Mesothelial cell of epicardium (in vitro differentiated cells): ENCODE data around the gene REELD1. TPM values are rescaled to one million over a fixed set of nuclear protein-coding genes. Genes with fewer than 3 reads are reported as not detected.

ENCODE experiments used
- DNase-seq, 2 experiments: peaks; one replicate each; pipeline ENCODE4 v3.0.0; 2021; ENCODE audit warnings: low spot score in 2 of 2; ENCODE audit not compliant: unreplicated experiment in 2 of 2
- H3K27ac Mint-ChIP-seq: 2 replicates; pipeline ENCODE4 v1.8.0; 2021; ENCODE audit warnings: mixed read lengths
- H3K27me3 Mint-ChIP-seq: 2 replicates; pipeline ENCODE4 v1.8.0; 2021; ENCODE audit warnings: low read depth, mixed read lengths
- H3K36me3 Mint-ChIP-seq: 2 replicates; pipeline ENCODE4 v1.8.0; 2021; ENCODE audit warnings: mixed read lengths
- H3K4me1 Mint-ChIP-seq: 2 replicates; pipeline ENCODE4 v1.8.0; 2021; ENCODE audit warnings: mixed read lengths
- H3K4me3 Mint-ChIP-seq: 2 replicates; pipeline ENCODE4 v1.8.0; 2021; ENCODE audit warnings: mild to moderate bottlenecking, moderate library complexity, mixed read lengths
- H3K9me3 Mint-ChIP-seq: 2 replicates; pipeline ENCODE4 v1.8.0; 2021; ENCODE audit warnings: mixed read lengths
- total RNA-seq: library from RNA; stranded (reverse); gene quantifications from 3 replicates; pipeline ENCODE4 v1.2.1, GENCODE V29; 2021
- TF ChIP-seq, protein P1 (sequence below): fragments of 200-600 bp; sonication (generic); IDR thresholded peaks from one replicate; pipeline ENCODE4 v1.5.0; 2021; ENCODE audit warnings: antibody characterized with exemption; ENCODE audit not compliant: unreplicated experiment

REELD1 gene
- total RNA-seq, 1 donor from 2014 or later = 0.13 TPM

DNA sequence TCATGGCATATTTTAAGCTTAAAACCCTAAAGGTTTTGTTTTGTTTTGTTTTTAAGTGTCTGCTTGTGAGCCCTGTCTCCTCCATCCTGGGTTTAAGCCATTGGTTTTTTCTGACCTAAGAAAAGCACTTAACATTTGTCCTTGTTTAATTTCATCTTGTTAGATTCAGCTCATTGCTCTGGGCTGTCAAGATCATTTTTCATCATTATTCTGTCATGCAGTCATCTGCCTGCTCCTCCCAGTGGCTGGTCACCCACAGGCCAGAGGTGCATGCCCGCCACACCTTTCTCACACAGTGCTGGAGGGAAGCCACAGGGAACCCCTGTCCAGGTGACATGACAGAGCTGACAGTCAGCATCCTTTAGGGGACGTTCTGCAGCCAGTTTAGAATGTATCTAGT is 11.7 kb upstream of the REELD1 start:
- H3K36me3 Mint-ChIP-seq = peaks cover 5% of the 10 kb centered on the region
- peaks cover 6% of the 10 kb centered on the region for H3K27me3 Mint-ChIP-seq
- DNase-seq = no peak
- TF ChIP-seq, protein P1, sequence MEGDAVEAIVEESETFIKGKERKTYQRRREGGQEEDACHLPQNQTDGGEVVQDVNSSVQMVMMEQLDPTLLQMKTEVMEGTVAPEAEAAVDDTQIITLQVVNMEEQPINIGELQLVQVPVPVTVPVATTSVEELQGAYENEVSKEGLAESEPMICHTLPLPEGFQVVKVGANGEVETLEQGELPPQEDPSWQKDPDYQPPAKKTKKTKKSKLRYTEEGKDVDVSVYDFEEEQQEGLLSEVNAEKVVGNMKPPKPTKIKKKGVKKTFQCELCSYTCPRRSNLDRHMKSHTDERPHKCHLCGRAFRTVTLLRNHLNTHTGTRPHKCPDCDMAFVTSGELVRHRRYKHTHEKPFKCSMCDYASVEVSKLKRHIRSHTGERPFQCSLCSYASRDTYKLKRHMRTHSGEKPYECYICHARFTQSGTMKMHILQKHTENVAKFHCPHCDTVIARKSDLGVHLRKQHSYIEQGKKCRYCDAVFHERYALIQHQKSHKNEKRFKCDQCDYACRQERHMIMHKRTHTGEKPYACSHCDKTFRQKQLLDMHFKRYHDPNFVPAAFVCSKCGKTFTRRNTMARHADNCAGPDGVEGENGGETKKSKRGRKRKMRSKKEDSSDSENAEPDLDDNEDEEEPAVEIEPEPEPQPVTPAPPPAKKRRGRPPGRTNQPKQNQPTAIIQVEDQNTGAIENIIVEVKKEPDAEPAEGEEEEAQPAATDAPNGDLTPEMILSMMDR = no peak
- no peak overlapping the region for H3K4me3 Mint-ChIP-seq
- peaks cover 18% of the 10 kb centered on the region for H3K9me3 Mint-ChIP-seq
- no peak overlapping the region for H3K27ac Mint-ChIP-seq
- no peaks in the 10 kb centered on the region for H3K4me1 Mint-ChIP-seq

DNA sequence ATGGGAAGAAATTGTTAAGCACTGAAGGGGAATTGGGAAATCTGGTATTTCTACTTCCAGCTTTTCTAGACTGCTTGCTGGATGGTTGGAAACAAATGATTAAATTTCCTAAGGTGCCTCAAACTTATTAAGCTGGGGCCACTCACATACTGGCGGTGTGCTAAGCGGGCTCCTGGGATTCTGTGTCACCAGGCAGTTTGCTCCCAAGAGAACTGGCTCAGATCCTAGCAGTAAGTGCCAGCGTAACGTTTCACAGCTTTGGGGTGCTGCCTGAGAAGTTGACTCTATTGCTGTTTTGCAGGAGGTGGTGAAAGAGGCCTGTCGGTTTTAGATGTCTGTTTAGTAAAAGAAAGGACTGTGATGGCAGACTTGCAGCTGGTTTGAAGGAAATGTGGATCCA is 6.9 kb upstream of the REELD1 start:
- Mint-ChIP-seq H3K36me3 (peaks cover 5% of the 10 kb centered on the region), H3K4me1 (no peaks in the 10 kb centered on the region), H3K4me3 (no peak overlapping the region), H3K9me3 (peaks cover 10% of the 10 kb centered on the region), H3K27ac (no peak overlapping the region), H3K27me3 (peaks cover 29% of the 10 kb centered on the region)
- TF ChIP-seq, protein P1 = no peak
- no peak for DNase-seq

DNA sequence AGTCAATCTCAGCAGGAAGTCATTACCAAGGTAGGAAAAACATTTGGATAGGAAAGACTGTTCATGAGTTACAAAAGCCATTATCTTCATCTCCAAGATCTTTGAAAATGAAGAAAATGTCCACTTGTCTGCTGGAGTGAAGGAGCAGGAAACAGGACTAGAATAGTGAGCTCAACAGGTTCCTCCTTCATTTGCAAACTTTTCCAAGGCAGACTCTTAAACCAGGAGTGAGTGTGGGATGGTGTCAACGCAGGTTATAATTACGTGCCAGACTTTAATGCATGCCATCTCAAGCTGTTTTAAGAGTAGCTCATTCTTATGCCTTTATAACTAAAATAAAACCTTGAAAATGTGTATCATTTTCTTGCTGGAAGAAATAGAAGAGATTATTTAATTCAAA is 3.4 kb upstream of the REELD1 start:
- no peak overlapping the region for H3K4me3 Mint-ChIP-seq
- no peak overlapping the region for H3K27ac Mint-ChIP-seq
- no peak for DNase-seq
- H3K36me3 Mint-ChIP-seq = no peaks in the 10 kb centered on the region
- H3K9me3 Mint-ChIP-seq = no peaks in the 10 kb centered on the region
- H3K4me1 Mint-ChIP-seq = no peaks in the 10 kb centered on the region
- TF ChIP-seq, protein P1 = no peak
- peaks cover 45% of the 10 kb centered on the region for H3K27me3 Mint-ChIP-seq

DNA sequence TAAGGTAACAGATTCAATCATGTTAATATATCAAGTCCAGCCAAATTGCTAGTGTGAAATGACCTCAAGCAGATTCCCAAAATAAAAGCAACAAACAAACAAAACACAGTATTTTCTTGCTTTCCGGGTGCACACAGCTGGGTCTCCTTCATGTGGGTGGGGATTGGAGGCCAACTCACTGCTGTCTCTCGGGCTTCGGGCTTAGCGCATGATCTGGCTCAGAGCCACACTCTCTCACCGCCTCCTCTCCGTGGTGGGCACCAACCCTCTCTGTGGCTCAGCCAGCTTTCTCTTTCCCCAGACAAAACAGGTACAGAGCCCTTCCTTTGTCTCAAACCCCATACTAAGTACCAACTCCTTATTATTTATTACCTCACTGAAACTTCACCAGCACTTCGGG is 2.9 kb upstream of the REELD1 start:
- Mint-ChIP-seq H3K27me3 (peaks cover 45% of the 10 kb centered on the region), H3K4me3 (no peak overlapping the region), H3K27ac (no peak overlapping the region)

DNA sequence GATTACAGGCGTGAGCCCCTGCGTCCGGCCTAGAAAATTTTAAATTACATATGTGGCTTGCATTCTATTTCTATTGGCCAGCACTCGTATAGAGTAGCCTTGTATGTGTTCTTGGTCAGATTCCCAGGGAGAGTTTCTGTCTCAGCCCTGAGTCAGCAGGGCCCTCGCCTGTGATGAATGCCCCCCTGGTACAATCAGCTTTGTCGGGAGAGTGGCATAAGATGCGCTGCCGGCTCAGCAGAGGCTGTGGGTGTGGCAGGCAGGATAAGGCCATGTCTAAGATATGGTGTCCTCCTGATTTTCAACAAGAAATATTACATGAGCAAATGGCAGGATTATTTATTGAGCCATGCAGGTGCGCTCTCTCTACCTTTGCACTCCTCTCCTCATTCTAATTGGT is 1.6 kb upstream of the REELD1 start:
- TF ChIP-seq, protein P1 = no peak
- Mint-ChIP-seq H3K27me3 (peaks cover 39% of the 10 kb centered on the region), H3K4me1 (no peaks in the 10 kb centered on the region), H3K36me3 (no peaks in the 10 kb centered on the region), H3K27ac (no peak overlapping the region), H3K4me3 (no peak overlapping the region), H3K9me3 (no peaks in the 10 kb centered on the region)
- DNase-seq = no peak

More for the DNA sequence above, 2.9 kb upstream of the REELD1 start:
- no peak for DNase-seq
- TF ChIP-seq, protein P1 = no peak
- Mint-ChIP-seq H3K4me1 (no peaks in the 10 kb centered on the region), H3K36me3 (no peaks in the 10 kb centered on the region), H3K9me3 (no peaks in the 10 kb centered on the region)

DNA sequence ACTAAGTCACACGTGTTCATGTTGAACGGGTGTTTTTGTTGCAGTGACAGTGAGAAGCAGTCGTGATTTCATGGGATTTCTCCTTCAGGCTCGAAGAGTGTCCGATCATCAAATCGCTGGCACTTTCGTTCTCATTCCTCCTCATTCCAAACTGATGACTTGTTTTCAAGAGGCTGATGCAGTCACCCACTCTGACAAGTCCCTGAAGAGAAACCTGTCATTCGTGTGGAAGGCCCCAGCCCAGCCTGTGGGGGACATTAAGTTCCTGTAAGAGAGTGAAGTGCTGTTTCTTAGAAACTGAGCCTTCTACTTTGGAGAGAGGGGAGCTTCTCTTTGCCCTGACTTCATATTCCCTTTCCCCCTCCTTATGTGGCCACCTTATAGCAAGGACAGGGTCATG is 8.0 kb downstream of the REELD1 start:
- no peak overlapping the region for H3K27ac Mint-ChIP-seq
- no peak overlapping the region for H3K4me3 Mint-ChIP-seq

More for the DNA sequence above, 8.0 kb downstream of the REELD1 start:
- Mint-ChIP-seq H3K4me1 (no peaks in the 10 kb centered on the region), H3K27me3 (no peaks in the 10 kb centered on the region), H3K36me3 (no peaks in the 10 kb centered on the region), H3K9me3 (no peaks in the 10 kb centered on the region)
- TF ChIP-seq, protein P1 = no peak
- no peak for DNase-seq
